ENCODE results near the gene DLST. TPM values are rescaled to one million over a fixed set of nuclear protein-coding genes. Genes with fewer than 3 reads are reported as not detected.

Gene DLST
- polyA plus RNA-seq, 1 of the 3 experiments (the other 2 are of a cell fraction) = 92.3 TPM

GRCh38 chr14:74859757-74860552 is 21.8 kb upstream of the DLST start:
- no peaks in the 10 kb centered on the region for H3K36me3 ChIP-seq (replicated peaks in 1 of 2; ENCODE audit: control insufficient read depth in 1 of 2, insufficient read depth in 2 of 2, low read length in 1 of 2)
- H3K4me3 ChIP-seq (ENCODE audit: low read depth in 2 of 2, low read length in 1 of 2) = no peak overlapping the region
- 73% methylated on average over 10 of the region's 10 CpGs for WGBS (ENCODE audit: low lambda C conversion rate)
- H3K9ac ChIP-seq = no peak overlapping the region
- no peak overlapping the region for H3K4me2 ChIP-seq
- H3F3A ChIP-seq (replicated peaks; ENCODE audit: insufficient read depth) = no peaks in the 10 kb centered on the region
- no peaks in the 10 kb centered on the region for H3K9me3 ChIP-seq
- no peaks in the 10 kb centered on the region for H3K9me2 ChIP-seq
- no peaks in the 10 kb centered on the region for H3K27me3 ChIP-seq (ENCODE audit: insufficient read depth)
- TF ChIP-seq FOXM1 (IDR thresholded peaks at IDR 0.05; ENCODE audit: low read depth) (no peak), TCF12 (IDR thresholded peaks at IDR 0.05) (no peak), TAF1 (IDR thresholded peaks at IDR 0.05; ENCODE audit: borderline replicate concordance, low read depth, low read length) (no peak), SIN3A (IDR thresholded peaks at IDR 0.05; ENCODE audit: borderline replicate concordance, low read depth, low read length) (no peak), NFIC (IDR thresholded peaks at IDR 0.05; ENCODE audit: borderline replicate concordance) (no peak), IRF3 (IDR thresholded peaks at IDR 0.05; ENCODE audit: low read depth, low read length) (no peak), SMC3 (IDR thresholded peaks at IDR 0.05; ENCODE audit: low read depth, low read length) (no peak), GABPA (IDR thresholded peaks at IDR 0.05; ENCODE audit: low read depth) (no peak), RAD21 (IDR thresholded peaks at IDR 0.05; ENCODE audit: low read length) (no peak), RXRA (IDR thresholded peaks at IDR 0.05; ENCODE audit: borderline replicate concordance, low read depth) (no peak), NRF1 (IDR thresholded peaks at IDR 0.05; ENCODE audit: low read depth, low read length) (no peak)
- ChIA-PET POLR2A (interaction anchor here (1.6 to 1.9 kb wide), 3 partner anchors 14 to 47 kb away, joined by 4 to 8 read pairs (median 7); no protein-coding TSS in a partner anchor), CTCF (interaction anchor here (0.6 to 20.8 kb wide), 27 partner anchors 8 to 701 kb away, joined by 3 to 537 read pairs (median 5); partner anchors contain the start of genes DLST, EIF2B2, LTBP2 and PROX2)
- H3K27ac ChIP-seq (ENCODE audit: low read depth in 2 of 2, low read length in 1 of 2) = no peak overlapping the region
- no peaks in the 10 kb centered on the region for H4K20me1 ChIP-seq (ENCODE audit: insufficient read depth)
- H2AFZ ChIP-seq (ENCODE audit: low read depth) = no peak overlapping the region
- peaks cover 0 to 6% of the 10 kb centered on the region in 2 experiments; a peak in 1 of 4 replicates for H3K4me1 ChIP-seq (ENCODE audit: control insufficient read depth in 1 of 2, insufficient read depth in 2 of 2, low read depth in 1 of 2, low read length in 1 of 2)
- no peak for DNase-seq
- no peaks in the 10 kb centered on the region for H3K79me2 ChIP-seq (ENCODE audit: insufficient read depth)

GRCh38 chr14:74860899-74861733 is 20.6 kb upstream of the DLST start:
- no peaks in the 10 kb centered on the region for H3K27me3 ChIP-seq (ENCODE audit: insufficient read depth)
- 35% methylated on average over 7 of the region's 7 CpGs for whole genome bisulfite sequencing (ENCODE audit: low lambda C conversion rate)
- ChIA-PET POLR2A (interaction anchor here (1.0 to 1.9 kb wide), 5 partner anchors 15 to 46 kb away, joined by 3 to 8 read pairs (median 7); no protein-coding TSS in a partner anchor), CTCF (interaction anchor here (0.6 to 20.8 kb wide), 56 partner anchors 11 to 700 kb away, joined by 3 to 537 read pairs (median 4); partner anchors contain the start of genes ACYP1, DLST, EIF2B2 and NEK9)
- H3K4me1 ChIP-seq (ENCODE audit: control insufficient read depth in 1 of 2, insufficient read depth in 2 of 2, low read depth in 1 of 2, low read length in 1 of 2) = no peaks in the 10 kb centered on the region; a peak in 1 of 4 replicates
- H3K9me3 ChIP-seq = no peaks in the 10 kb centered on the region
- no peaks in the 10 kb centered on the region for H3K79me2 ChIP-seq (ENCODE audit: insufficient read depth)
- peak; percentile 82 for DNase-seq
- H3K9me2 ChIP-seq = no peaks in the 10 kb centered on the region
- H3K27ac ChIP-seq (ENCODE audit: low read depth in 2 of 2, low read length in 1 of 2) = no peak overlapping the region
- H3F3A ChIP-seq (replicated peaks; ENCODE audit: insufficient read depth) = no peaks in the 10 kb centered on the region
- no peak overlapping the region for H3K9ac ChIP-seq
- no peak overlapping the region for H3K4me3 ChIP-seq (ENCODE audit: low read depth in 2 of 2, low read length in 1 of 2)
- no peaks in the 10 kb centered on the region for H3K36me3 ChIP-seq (replicated peaks in 1 of 2; ENCODE audit: control insufficient read depth in 1 of 2, insufficient read depth in 2 of 2, low read length in 1 of 2)
- no peak overlapping the region for H2AFZ ChIP-seq (ENCODE audit: low read depth)
- no peaks in the 10 kb centered on the region for H4K20me1 ChIP-seq (ENCODE audit: insufficient read depth)
- H3K4me2 ChIP-seq = no peak overlapping the region
- TF ChIP-seq GABPA (IDR thresholded peaks at IDR 0.05; ENCODE audit: low read depth) (no peak), CHD2 (IDR thresholded peaks at IDR 0.05; ENCODE audit: low read length, partially characterized antibody) (peak; percentile 51), TEAD4 (IDR thresholded peaks at IDR 0.05; ENCODE audit: borderline replicate concordance, insufficient read depth) (no peak), RFX5 (IDR thresholded peaks at IDR 0.05; ENCODE audit: low read length) (peak; percentile 71; the same call in 1 of the 2 replicates), NFIC (IDR thresholded peaks at IDR 0.05; ENCODE audit: borderline replicate concordance) (no peak), YY1 (IDR thresholded peaks at IDR 0.05; ENCODE audit: low read depth) (no peak), EP300 (IDR thresholded peaks at IDR 0.05; ENCODE audit: borderline replicate concordance in 1 of 2, low read depth in 1 of 2, low read length in 1 of 2) (no peak), FOXJ3 (CRISPR knock-in tag; IDR thresholded peaks at IDR 0.05) (no peak), SMC3 (IDR thresholded peaks at IDR 0.05; ENCODE audit: low read depth, low read length) (peak; percentile 73), SIN3A (IDR thresholded peaks at IDR 0.05; ENCODE audit: borderline replicate concordance, low read depth, low read length) (0 out of 2 replicates have a peak, but pooled peaks have one; percentile 28), RAD21 (IDR thresholded peaks at IDR 0.05; ENCODE audit: low read length) (peak; percentile 94), CTCF (IDR thresholded peaks at IDR 0.05) (peak; percentile 87), RCOR1 (IDR thresholded peaks at IDR 0.05; ENCODE audit: low read length) (0 out of 2 replicates have a peak, but pooled peaks have one; percentile 25), MXI1 (IDR thresholded peaks at IDR 0.05; ENCODE audit: low read depth, low read length) (0 out of 2 replicates have a peak, but pooled peaks have one; percentile 45), TAF1 (IDR thresholded peaks at IDR 0.05; ENCODE audit: borderline replicate concordance, low read depth, low read length) (no peak)
